GM13977 (cell line): Measurements from ENCODE around the gene CFAP298.

Experiments used
- DNase-seq: peaks from one replicate; pipeline ENCODE4 v3.0.0; 2012; ENCODE audit warnings: low spot score
- CTCF ChIP-seq: IDR thresholded peaks from 2 replicates; pipeline ENCODE4 v1.5.1; 2012; ENCODE audit warnings: mild to moderate bottlenecking, control low read depth; ENCODE audit not compliant: insufficient read depth; ENCODE audit errors: extremely low read depth, missing control alignments
- in situ Hi-C: fragments of 300-500 bp; cut with MboI; formaldehyde crosslinking; loops from one replicate; pipeline ENCODE4 v1.12.0; 2022; ENCODE audit warnings: low sequenced_read_pairs, low pct_unique_long_range_greater_than_20kb, mixed read lengths, inconsistent platforms; ENCODE audit not compliant: unreplicated experiment

Gene CFAP298

GRCh38 chr21:32587120-32587519 lies 25.1 kb downstream of the CFAP298 start:
- no peak for TF ChIP-seq CTCF
- in situ Hi-C loops: loop anchor here (25.0 kb wide), 1 partner anchor 175 kb away; the partner anchor contains the start of gene EVA1C
- DNase-seq: no peak

GRCh38 chr21:32585970-32586369 lies 26.2 kb downstream of the CFAP298 start:
- TF ChIP-seq CTCF: no peak
- in situ Hi-C loops: loop anchor here (25.0 kb wide), 1 partner anchor 174 kb away; the partner anchor contains the start of gene EVA1C
- DNase-seq: no peak

GRCh38 chr21:32585042-32585710 lies 27.0 kb downstream of the CFAP298 start, which contains the start of gene TCP10L:
TSS of gene TCP10L (minus strand) at chr21:32585523. CDS start at chr21:32584304, 1,219 bp downstream.
- no peak for TF ChIP-seq CTCF
- DNase-seq: no peak
- in situ Hi-C loops: loop anchor here (25.0 kb wide), 1 partner anchor 173 kb away; the partner anchor contains the start of gene EVA1C

GRCh38 chr21:32584472-32584871 lies 27.7 kb downstream of the CFAP298 start:
- TF ChIP-seq CTCF: no peak
- in situ Hi-C loops: loop anchor here (25.0 kb wide), 1 partner anchor 172 kb away; the partner anchor contains the start of gene EVA1C
- DNase-seq: no peak

- in situ Hi-C loops: loop anchor here (25.0 kb wide), 1 partner anchor 169 kb away; the partner anchor contains the start of gene EVA1C
- TF ChIP-seq CTCF: no peak
- DNase-seq: no peak
Measured at GRCh38 chr21:32581732-32582131, 30.4 kb downstream of the CFAP298 start.

- in situ Hi-C loops: loop anchor here (25.0 kb wide), 1 partner anchor 169 kb away; the partner anchor contains the start of gene EVA1C
- DNase-seq: no peak
- TF ChIP-seq CTCF: no peak
Measured at GRCh38 chr21:32580949-32581348, 31.2 kb downstream of the CFAP298 start.
